ENCODE measurements around the gene RFPL4A.
A peak's percentile ranks its signal among the peaks of the same experiment; 100 is the strongest.

Gene RFPL4A

DNA sequence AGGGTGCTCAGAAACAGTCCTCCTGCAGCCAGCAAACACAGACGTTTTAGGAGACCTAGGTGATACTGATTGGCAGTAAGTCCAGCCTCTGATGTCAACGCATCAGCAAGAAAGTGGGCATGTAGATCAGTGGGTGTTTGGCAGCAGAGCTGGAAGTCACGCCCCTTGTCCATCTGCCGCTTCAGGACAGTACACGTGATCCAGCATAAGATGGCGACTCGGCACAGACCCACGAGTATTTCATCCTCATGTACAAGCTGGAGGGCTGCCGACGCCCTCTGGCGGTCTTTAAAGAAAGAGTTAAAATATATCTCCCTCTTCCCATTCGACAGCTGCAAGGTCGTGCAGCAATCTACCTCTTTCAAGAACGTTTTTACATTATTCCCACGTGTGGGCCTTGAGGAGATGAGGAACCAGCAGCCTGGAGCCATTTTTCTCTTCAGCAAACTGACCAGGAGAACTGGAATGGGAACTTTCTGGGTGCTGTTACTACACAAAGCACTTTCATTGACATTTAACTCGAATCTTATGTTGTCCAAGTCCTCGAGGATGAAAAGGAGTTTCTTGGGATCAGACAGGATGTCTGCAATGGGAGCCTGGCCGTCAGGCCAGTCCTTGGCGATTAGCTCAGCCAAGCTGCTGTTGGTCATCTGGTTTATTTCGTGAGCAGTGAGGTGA lies 50.6 kb downstream of the RFPL4A start:
- peak; percentile 35 to 42 for DNase-seq

- no peak for DNase-seq
Measured at GRCh38 chr19:55811340-55811739, 52.4 kb downstream of the RFPL4A start.

DNA sequence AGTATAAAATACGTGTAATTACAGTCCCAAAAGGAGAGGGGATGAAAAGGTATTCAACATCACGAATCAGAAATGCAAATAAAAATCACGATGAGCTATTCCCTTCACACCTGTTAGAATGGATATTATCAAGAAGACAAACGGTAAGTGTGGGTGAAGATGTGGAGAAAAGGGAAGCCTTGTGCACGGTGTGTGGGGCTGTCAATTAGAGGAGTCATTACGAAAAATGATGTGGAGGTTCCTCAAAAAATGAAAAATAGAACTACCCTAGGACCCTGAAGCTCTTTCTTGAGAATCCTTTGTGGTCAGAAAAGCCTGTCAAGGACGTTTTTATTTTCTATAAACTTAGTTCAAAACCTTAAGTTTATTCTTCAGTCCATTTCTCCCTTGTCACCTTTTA lies 53.6 kb downstream of the RFPL4A start:
- no peak for DNase-seq

Measured in inflammatory macrophage treated with lipopolysaccharide for 1 hour (primary cell).